BE2C (cell line): ENCODE measurements around the gene PRICKLE2.

Experiments
- DNase-seq: peaks from one replicate; pipeline ENCODE4 v3.0.0-alpha.2; 2020
- H3K27me3 ChIP-seq: fragments of 250-450 bp; sonication (Bioruptor Pico); 2 replicates; pipeline ENCODE4 v1.5.1; 2020; ENCODE audit warnings: mild to moderate bottlenecking
- H3K36me3 ChIP-seq: fragments of 250-450 bp; sonication (Bioruptor Pico); 2 replicates; pipeline ENCODE4 v1.5.1; 2020; ENCODE audit warnings: mild to moderate bottlenecking
- H3K4me1 ChIP-seq: fragments of 250-450 bp; sonication (Bioruptor Pico); 2 replicates; pipeline ENCODE4 v1.5.1; 2020
- H3K4me3 ChIP-seq: 2 replicates; pipeline ENCODE4 v1.5.1; 2011; ENCODE audit warnings: low read depth, low read length
- H3K9me3 ChIP-seq: fragments of 250-450 bp; sonication (Bioruptor Pico); 2 replicates; pipeline ENCODE4 v1.5.1; 2020
- CTCF ChIP-seq: IDR thresholded peaks from 2 replicates; pipeline ENCODE4 v1.5.1; 2012; ENCODE audit warnings: mild to moderate bottlenecking, low read depth, low read length

The PRICKLE2 gene

GRCh38 chr3:64220161-64220914 lies 4.9 kb downstream of the PRICKLE2 start:
- no peak for DNase-seq
- Histone ChIP-seq H3K36me3 (no peaks in the 10 kb centered on the region), H3K4me3 (no peak overlapping the region), H3K27me3 (no peaks in the 10 kb centered on the region), H3K9me3 (no peaks in the 10 kb centered on the region), H3K4me1 (peaks cover 11% of the 10 kb centered on the region)
- TF ChIP-seq CTCF: no peak

- peaks cover 13% of the 10 kb centered on the region for H3K4me1 ChIP-seq
- H3K36me3 ChIP-seq: no peaks in the 10 kb centered on the region
- no peaks in the 10 kb centered on the region for H3K9me3 ChIP-seq
- no peak for TF ChIP-seq CTCF
- no peak overlapping the region for H3K4me3 ChIP-seq
- no peak for DNase-seq
- no peaks in the 10 kb centered on the region for H3K27me3 ChIP-seq
Observed at GRCh38 chr3:64218746-64219145, 6.5 kb downstream of the PRICKLE2 start.

- TF ChIP-seq CTCF: no peak
- no peaks in the 10 kb centered on the region for H3K9me3 ChIP-seq
- H3K36me3 ChIP-seq: no peaks in the 10 kb centered on the region
- H3K4me1 ChIP-seq: peaks cover 15% of the 10 kb centered on the region
- H3K4me3 ChIP-seq: no peak overlapping the region
- no peaks in the 10 kb centered on the region for H3K27me3 ChIP-seq
- no peak for DNase-seq
Observed at GRCh38 chr3:64218329-64218728, 6.9 kb downstream of the PRICKLE2 start.

GRCh38 chr3:64216274-64217147 lies 8.8 kb downstream of the PRICKLE2 start:
- Histone ChIP-seq H3K36me3 (no peaks in the 10 kb centered on the region), H3K4me1 (peaks cover 15% of the 10 kb centered on the region), H3K27me3 (no peaks in the 10 kb centered on the region), H3K4me3 (no peak overlapping the region), H3K9me3 (no peaks in the 10 kb centered on the region)
- no peak for TF ChIP-seq CTCF
- no peak for DNase-seq

GRCh38 chr3:64215559-64215958 lies 9.7 kb downstream of the PRICKLE2 start:
- peaks cover 18% of the 10 kb centered on the region for H3K4me1 ChIP-seq
- no peaks in the 10 kb centered on the region for H3K36me3 ChIP-seq

More at GRCh38 chr3:64215559-64215958, 9.7 kb downstream of the PRICKLE2 start:
- H3K9me3 ChIP-seq: no peaks in the 10 kb centered on the region
- no peak overlapping the region for H3K4me3 ChIP-seq
- no peak for DNase-seq
- TF ChIP-seq CTCF: no peak
- no peaks in the 10 kb centered on the region for H3K27me3 ChIP-seq
